HG03520 (cell line): ENCODE data around the gene PHACTR1.
"Not testable (repeated sequence)": the region's sequence is repeated elsewhere in the genome, so short reads cannot be mapped to it uniquely, and the experiment has no call there.

Experiments used
- ATAC-seq: cut with Tn5 transposase; IDR thresholded peaks from one replicate; pipeline ENCODE4 v1.9.1; 2021; ENCODE audit warnings: mild to moderate bottlenecking, moderate library complexity; ENCODE audit not compliant: unreplicated experiment

PHACTR1 gene

DNA sequence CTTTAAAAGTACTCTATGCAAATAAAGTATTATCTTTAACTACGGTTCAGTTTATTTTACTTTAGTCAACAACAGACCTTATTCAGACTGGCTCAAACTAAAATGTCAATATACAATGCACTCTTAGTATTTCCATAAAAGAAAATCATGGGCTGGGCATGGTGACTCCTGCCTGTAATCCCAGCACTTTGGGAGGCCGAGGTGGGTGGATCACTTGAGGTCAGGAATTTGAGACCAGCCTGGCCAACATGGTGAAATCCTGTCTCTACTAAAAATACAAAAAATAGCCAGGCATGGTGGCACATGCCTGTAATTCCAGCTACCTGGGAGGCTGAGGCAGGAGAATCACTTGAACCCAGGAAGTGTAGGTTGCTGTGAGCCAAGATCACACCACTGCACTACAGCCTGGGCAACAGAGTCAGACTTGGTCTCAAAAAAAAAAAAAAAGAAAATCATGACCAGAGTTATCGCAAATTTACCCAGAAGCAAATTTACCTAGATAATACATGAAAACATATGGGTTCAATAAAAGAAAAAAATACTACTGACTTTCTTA, 609.5 kb downstream of the PHACTR1 start:
- not testable (repeated sequence) for ATAC-seq

DNA sequence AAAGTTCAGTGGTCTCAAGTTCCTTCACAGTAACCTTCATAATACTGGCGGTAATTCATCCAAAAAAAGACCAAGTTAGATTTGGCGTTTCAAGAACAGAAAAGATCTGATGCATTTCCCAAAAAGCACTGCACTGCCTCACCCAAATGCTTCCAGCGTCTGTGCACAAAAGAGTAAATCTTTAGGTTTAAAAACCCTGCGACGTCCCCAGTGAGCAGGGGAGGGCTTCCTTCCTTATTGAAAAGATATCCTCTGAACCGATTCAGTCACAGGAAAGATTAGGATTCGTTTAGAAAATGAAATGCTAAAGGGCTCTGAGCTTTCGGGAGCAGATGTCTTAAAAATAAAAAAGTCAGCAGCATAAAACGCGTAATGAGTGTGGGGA, 611.1 kb downstream of the PHACTR1 start:
- ATAC-seq = no peak

DNA sequence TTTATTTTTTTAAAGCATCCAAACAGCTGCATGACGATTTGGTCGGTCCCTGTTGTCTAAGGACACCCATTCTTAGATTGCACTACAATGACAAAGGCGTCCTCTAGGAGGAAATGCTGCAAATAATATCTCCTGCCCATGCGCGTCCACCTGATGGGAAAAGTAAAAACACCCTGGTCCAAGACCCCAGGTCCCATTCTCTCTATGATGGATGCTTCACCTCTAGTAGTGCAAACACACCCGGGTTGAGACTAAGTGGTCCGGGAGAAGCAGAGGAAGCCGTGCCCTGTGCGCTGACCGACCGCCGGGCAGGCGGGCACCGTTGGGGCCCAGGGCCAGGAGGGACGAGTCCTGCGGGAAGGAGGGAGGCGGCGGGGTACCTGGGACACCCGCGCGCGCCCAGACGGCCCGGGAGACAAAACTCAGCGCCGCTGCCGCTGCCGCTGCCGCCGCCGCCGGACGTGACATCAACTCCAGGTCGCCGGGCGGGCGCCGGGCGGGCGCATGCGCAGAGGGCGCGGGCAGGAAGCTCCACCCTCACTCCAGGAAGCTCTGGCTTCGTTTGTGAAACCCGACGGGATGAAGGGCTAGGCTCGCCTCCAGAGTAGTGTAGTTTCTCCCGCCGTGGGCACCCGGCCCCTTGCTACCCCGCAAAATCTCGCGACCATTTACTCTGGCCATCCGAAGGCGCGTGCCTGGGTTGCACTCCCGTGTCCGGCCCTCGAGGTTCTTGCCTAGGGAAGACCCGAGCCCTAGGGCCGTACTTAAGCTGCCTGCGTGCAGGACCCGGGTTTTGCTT, 611.7 kb downstream of the PHACTR1 start, which contains the start of gene TBC1D7:
Gene TBC1D7, minus strand, starts transcription at position 462 of the 799 bp plus-strand sequence. CDS start 1,639 bp downstream, outside the sequence.
- ATAC-seq = peak; percentile 91

DNA sequence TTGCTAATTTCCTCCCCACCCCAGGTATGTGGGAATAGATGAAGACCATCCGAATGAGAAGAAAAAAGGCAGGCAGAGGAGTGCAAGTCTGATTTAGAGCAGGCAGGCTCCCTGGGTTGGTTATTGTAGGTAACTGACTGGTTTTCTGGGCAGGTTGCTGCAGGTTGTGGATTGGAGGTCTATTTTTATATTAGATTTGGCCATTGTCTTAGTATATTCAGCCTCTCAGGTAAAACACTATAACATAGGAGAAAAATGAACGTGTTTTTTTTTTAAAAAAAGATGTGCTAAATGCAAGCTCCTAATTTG, 612.3 kb downstream of the PHACTR1 start:
- ATAC-seq = no peak

DNA sequence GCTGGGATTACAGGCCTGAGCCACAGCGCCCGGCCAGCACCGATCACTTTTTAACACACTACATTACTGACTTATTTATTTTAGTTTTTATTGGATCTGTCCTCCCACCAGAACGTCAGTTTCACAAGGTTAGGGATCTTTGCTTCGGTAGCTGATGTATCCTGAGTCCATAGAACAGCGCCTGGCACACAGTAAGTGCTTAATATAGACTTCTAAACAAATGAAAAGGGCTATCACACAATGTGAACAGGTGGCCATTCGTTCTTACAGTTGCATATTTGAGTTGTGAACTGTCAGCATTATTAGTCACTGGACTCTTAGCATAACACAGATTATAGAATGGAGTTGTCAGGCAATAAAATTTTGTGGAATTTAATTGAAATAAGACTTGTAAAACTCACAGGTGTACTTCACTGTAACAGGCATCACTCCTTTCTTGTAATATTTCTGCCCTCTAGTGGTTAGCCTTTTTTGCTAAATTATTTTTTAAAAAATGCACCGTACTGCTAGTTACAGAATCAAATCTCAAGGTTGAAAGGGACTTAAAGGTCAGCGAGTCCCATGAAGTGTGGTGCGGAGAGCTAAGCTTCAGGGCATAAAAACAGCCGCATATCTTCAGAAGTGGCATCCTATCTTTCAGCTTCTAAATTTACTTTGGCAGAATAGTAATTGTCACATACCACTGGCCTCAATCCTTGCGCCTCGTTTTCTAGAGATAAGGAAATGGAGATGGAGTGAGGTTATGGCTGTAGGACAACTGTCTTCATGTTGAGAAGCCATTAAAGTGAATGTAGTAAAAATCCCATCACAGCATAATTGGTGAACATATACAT, 615.2 kb downstream of the PHACTR1 start:
- ATAC-seq = no peak

DNA sequence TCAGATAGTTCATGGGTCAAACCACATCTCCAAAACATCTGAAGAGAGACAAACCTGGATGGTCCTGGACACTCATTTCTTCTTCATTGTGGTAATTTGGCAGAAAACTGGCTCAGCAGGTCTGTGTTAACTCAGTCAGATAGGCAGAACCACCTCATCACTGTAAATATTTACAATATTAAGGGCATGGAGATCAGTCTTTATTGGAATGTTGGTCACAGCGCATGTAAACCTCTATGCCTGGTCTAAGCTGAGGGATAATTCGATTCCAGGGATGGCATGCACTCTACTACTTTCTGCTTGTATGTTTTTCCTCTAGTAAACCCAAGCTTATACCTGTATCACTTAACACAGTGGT, 615.8 kb downstream of the PHACTR1 start:
- no peak for ATAC-seq

GRCh38 chr6:13334953-13335352, 618.4 kb downstream of the PHACTR1 start:
- ATAC-seq = no peak

GRCh38 chr6:13336553-13336952, 620.0 kb downstream of the PHACTR1 start:
- no peak for ATAC-seq

DNA sequence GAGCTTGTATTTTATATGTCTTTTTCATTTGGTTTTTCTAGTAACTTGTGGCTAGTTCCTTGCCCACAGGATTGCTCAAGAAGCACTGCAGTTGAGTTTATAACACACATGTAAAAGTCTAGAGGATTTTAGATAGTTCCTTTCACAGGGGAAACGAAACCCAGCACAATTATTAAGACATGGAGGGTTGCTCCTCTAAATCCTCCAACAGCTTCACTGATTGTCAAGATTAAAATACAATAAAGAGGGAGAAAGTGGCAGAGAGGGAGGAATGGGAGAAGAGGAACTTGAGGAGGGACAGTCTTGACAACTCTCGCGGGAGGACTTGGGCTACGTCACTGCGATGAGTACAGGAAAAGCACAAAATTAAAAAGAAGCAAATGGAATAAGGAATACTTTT, 621.5 kb downstream of the PHACTR1 start:
- no peak for ATAC-seq
